NCI-H460 (cell line): Measurements from ENCODE around the gene CD164L2. TPM values are rescaled to one million over a fixed set of nuclear protein-coding genes. Genes with fewer than 3 reads are reported as not detected.
A peak's percentile ranks its signal among the peaks of the same experiment; 100 is the strongest.
"Not testable (repeated sequence)": the region's sequence is repeated elsewhere in the genome, so short reads cannot be mapped to it uniquely, and the experiment has no call there.

ENCODE experiments used
- DNase-seq: peaks from one replicate; pipeline ENCODE4 v3.0.0-alpha.2; 2016; ENCODE audit warnings: low read depth; ENCODE audit errors: extremely low read depth
- polyA plus RNA-seq: library from polyadenylated mRNA; depleted of rRNA; stranded (reverse); fragments of >200 nt; gene quantifications from 2 replicates; pipeline ENCODE4 v1.2.3, GENCODE V29; 2014; cell fraction: nucleus; rRNA removed
- total RNA-seq: library from RNA; depleted of rRNA; stranded (reverse); fragments of >200 nt; shearing (Covaris generic); gene quantifications from 2 replicates; pipeline ENCODE4 v1.2.3, GENCODE V29; 2014; rRNA removed

CD164L2 gene
- not detected in 2 replicates for total RNA-seq
- not detected in 2 replicates for polyA plus RNA-seq

DNA sequence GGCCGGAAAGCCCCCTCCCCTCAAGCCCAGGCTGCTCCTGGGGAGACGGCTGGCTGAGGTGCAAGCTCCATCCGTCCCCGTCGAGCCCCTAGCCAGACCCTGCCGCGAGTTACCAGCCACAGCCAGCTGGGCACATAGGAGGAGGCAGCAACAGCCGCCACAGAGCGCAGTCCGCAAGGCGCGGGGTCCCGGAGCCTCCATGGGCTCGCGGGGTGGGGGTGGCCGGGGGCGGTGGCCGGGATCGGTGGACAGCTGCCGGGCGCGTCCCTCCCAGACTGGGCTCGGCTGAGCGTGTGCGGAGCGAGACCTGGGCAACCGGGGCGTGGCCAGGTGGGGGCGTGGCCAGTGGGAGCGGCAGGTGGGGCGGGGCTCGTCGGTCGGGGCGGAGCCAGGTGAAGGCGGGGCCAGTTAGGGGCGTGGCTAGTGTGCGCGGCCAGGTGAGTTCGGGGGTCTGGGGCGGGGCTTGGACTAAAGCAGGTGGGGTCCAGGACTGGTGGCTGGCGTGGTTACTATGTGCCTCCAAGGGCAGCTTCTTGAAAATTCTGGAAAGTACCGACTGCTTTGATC, at the start of gene CD164L2:
TSS of gene CD164L2 (minus strand) at position 295 of the 567 bp plus-strand sequence. CDS start at position 201, 94 bp downstream.
- DNase-seq, result no peak

DNA sequence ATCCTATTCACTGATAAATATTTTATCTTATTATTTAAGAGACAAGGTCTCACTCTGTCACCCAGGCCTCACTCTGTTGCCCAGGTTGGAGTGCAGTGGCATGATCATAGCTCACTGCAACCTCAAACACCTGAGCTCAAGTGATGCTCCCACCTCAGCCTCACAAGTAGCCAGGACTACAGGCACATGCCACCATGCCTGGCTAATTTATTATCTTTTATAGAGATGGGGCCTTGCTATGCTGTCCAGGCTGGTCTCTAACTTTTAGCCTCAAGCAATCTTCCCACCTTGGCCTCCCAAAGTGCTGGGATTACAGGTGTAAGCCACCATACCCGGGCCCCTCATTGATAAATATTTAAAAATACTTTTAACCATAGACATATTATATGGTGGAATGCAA, 49.6 kb upstream of the CD164L2 start:
- DNase-seq, result not testable (repeated sequence)

DNA sequence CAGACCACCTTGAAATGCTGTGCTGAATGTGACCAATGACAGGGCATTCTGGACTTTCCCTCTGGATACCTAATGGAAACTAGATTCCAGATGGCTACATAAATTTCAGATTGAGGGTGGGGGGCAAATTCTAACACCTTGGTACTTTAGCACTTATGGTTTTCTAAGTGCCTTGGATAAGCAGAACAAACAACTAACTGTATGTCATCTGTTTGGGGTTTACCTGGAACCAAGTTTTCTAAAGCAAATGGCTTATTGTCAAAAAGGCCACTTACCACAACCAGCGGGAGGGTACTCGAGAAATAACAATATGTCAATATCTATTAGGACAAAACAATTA, 48.4 kb upstream of the CD164L2 start:
- no peak for DNase-seq

DNA sequence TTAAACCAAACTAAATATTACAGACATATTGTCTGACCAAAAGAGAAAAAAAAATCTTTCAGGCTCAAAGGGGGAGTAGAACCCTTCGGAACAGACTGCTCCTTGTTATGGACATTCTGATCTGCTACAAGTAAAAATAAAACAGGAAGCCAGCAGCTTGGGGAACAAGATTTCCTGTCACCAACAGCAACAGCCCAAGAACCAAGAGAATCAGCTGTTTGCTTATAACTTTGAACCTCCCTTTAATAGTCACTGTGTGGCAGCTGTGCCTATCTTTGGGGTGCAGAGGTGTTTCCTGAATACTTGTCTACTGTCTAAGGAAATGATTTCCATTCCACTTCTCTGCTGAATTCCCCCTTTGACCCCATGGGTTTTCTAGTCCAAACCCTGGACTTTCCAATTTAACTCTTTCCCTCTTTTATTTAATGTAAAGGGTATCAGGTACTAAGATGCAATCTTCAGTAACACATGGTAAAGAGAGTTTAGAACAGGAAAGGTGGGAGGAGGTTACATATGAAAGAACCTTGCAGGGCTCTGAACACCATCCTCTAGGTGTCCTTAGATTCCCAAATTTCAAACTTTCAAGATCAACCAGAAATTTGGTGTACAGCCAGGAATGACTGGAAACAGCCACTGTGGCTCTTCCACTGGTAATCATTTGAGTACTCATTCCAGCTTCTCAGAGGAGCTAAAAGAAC, 47.9 kb upstream of the CD164L2 start:
- no peak for DNase-seq

DNA sequence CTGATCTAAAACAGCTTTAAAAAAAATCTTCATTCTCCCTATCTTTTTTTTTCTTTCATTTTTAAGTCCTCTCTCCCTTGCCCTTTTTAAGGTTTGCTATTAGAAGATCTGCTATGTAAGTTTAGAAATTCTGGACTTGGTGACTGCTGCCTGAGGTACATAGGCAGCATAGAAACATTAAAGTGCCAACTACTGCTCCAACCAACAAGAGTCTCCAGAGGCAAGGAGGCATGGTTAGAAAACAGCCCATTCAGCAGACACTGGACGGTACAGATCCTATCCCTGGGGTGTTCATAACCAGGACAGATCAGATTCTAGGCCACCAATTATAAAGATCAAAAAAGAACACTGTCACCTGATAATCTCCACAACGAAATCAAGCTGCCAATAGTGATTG, 45.9 kb upstream of the CD164L2 start:
- DNase-seq, result no peak

DNA sequence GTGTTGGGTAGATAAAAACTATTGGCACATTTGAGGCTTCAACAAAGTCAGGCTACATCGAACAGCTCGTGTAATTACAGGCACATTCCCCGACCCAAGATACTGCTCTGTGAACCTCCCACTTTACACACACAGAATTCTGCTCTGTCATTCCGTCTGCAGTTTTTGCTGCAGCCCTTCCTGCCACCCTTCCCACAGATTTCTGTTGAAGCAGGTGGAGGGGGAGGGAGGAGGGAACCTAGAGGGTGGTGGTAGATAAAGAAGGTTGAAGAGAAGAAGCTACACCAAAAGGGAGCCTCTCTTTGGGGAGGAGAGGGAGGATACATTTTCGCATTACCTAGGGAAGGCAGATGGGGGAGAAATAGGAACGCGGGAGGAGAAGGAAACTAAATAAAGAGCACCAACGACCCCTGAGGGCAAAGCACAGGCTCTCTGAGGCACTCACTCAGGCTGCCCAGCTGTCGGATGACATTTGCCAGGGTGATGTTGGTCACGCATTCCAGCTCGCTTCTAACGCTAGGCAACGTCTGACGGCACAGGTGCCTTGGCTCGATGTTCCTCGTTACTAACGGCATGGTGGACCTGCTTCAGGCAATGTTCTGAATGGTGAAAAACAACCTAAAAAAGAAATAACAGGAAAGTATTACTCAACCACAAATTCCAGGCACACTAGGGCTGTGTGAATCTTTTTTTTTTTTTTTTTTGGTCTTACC, 45.3 kb upstream of the CD164L2 start:
- no peak for DNase-seq

DNA sequence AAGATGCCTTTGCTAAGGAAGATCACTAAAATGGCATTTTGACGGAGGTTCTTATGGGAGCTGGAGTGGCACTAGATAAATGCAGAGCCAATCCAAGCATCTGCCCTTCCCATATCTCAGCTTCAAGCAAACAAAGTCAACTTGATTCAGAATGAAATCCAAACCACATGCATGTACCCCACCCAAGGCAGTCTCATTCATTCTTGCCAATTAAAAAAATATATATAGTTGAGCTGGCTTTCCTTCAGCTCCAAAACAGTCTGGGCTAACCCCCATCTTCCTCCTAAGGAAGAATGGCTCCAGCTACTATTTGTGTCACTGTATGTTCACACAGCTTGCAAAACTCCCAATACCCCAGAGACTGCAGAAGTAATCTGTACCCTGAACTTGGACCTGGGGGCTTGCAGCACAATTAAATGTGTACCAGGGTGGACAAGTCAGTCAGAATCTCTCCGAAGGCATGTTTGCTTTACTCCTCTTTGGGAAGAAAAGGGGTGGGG, 44.7 kb upstream of the CD164L2 start:
- DNase-seq, result no peak

DNA sequence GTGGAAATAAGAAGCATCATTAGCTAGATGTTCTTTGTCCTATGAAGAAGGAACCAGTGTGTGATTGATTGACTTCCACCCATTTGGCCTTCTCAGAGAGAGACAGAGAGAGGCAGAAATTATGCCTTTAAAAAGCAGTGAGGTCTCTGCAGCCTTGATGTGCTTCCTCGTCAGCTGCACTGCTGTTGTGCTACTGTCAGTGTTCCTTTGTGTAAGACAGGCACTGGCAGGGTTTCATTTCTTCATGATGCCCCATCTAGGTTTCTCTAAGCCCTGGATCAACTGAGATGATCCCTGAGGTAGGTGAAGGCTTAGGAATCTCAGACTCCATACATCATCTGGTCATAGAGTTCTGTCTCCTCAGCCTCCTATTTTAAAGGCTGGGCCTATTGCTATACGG, 44.2 kb upstream of the CD164L2 start:
- no peak for DNase-seq

DNA sequence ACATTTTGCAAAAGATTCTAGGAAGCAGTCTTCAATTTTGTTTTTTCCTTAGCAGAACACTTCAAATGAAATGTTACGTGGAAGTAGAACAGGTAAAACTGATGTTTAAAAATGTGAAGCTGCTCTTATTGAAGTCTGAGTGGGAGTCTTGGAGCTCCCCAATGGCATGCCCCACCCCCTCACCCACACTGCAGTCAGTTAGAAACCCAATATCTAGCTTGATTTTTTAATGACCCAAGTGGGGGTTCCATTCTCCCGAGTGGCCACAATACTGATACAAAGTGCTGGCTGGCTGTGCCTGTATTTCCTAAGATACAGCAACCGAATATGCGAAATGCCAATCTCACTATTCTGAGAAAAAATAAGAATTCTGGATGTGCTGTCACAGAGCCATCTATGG, 40.6 kb upstream of the CD164L2 start:
- DNase-seq, result no peak

DNA sequence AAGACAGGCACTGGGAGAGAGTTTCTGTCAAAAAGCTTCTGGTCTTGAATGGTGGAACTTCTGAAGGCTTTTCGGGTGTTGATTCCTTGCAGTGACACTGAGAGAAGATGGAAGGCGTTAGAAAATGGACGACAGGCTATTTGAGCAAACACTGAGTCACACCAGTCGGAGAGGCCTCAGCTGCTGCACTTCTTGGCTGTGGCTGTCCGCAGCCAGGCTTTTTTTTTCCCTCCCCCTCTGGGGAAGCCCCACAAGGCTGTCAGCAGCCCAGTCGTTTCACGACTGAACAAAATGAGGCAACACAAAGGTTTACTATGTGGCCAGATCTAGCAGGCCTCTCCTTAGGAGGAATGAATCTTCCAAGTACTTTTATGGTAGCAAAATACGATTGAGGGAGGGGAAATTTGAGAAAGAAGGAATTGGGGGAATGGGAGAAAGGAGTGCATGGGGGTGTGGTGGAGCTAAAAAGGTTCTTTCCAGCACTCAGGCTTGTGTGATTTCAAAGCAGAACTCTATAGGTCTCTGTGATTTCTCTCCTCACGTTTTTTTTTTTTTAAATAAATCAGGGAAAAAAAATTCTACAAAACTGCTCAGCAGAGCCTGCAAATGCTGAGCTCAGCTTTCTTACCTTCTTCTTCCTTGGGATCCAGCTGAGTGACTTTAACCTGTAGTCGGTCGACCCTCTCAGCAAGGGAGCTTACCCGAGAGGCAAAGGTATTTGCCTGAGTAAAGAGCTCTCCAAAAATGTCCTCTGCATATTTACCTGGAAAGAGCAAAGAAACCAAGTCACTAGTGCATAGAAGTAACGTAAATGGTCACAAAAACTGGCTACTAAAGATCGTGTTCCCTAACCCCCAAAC, 35.4 kb upstream of the CD164L2 start:
- DNase-seq, result peak; percentile 8

DNA sequence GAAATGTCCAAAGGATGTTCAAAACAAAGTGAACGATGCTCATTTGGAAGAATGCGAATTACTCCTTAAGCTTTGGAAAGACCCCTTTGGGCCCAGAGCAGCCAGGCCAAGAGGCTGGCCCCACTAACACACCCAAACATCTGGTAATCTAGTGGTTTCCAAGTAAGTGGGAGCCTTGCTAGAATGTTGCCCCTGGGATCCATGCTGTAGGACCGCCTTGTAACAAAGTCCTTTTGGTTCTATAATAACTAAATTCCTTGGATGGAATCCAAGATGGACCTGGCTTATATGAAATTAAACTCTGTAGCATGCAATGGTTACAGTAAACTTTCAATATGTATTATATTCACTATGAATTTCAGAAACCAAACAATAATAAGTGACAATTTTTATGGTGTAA, 34.6 kb upstream of the CD164L2 start:
- no peak for DNase-seq

DNA sequence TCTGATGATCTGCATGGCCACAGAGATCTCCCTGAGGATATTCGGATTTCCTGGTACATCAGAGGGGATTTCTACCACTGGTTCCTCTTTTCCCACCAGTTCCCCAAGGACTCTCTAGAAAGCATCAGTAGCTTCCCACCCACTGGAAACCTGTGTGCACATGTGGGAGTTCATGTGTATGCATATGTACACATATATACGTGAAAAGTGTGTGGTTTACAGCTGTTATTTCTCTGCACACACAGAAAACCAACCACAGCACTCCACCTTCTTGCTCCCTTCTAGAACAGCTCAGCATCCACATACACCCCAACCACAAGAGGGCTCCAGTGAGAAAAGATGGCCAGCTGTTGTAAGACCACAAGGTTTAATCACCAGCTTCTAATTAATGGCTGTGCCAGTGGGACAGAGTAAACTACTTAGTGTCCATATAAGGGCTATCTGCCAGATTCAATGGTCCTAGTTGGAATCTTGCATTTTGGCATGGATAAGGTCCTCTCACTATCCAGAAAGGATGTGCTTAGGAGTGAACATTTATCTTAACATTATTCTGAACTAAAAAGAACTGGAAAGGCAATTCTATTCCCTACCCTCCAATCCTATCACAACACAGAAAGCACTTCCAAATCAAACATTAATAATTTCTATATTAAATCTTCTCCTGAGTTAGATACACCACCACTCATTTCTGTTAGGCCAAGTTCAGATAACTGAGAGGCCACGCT, 33.4 kb upstream of the CD164L2 start:
- peak; percentile 34 for DNase-seq

DNA sequence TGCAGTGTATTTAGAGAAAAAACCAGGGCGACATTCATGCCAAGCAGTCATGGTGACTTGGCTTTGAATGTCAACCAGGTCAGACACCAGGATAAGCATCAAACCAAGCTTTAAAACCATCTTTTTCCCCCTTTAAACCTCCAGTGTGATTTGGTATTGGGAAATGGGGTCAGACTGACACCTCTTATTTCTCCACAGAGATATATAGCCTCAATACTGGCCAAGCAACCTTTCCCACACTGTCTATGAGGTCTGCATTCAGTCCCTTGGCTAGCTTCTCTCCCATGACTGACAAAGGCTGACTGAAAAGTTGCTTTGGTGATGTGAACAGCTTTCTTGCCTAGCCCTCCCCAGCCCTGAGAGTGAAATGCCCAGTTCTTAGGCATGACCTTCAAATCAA, 31.0 kb upstream of the CD164L2 start:
- no peak for DNase-seq

DNA sequence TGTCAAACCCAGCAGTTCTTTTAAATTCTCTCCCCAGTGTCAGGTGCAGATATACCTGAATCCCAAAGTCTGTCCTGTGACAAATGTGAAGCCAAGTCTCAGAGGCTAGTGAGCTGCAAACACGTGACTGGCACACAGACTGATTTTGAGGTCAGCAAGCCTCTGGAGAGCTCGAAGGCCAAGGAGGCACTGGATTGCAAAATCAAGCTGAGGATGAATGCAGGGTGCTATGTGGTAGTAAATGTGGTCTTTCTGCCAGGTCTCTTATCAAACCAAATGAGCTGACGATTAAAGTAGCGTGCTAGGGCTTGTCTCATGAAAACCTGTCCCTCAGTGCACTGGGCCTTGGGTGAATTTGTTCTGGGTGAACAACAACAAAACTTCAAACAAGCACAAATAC, 29.9 kb upstream of the CD164L2 start:
- no peak for DNase-seq

DNA sequence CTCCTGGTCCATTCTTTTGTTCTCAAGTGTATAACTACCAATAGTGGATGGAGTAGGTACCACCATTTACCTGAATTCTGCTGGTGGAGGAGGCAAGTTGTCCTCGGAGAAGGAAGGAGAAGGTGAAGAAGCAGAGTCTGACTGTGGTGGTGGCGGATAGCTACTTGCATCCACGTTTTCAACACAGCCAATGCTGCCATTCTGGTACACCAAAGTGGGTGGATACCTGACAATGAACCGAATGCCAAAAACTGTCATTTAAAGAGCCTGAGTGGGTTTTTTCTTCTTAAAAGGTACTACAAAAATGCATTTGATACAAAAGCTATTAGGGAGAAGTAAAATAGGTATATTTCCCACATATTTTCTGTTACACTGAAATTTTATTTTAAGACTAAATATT, 29.4 kb upstream of the CD164L2 start:
- no peak for DNase-seq

DNA sequence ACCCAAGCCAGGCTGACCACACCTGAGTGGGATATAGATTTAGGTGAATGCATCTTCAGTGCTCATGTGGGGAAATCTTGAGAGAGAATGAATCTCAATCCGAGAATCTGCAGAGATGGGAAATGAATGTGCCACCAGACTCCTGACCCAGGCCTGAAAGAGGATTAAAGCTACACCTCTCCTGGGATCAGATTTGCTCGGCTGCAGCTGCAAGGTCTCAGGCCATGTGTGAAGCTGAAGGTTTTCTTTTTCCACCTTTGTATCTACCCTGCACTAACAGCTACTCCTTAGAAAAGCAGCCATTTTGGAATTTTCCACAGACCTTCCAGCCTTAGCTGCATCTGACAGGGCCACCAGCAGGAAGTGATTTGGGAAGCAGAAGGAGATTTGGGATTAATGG, 27.6 kb upstream of the CD164L2 start:
- no peak for DNase-seq

DNA sequence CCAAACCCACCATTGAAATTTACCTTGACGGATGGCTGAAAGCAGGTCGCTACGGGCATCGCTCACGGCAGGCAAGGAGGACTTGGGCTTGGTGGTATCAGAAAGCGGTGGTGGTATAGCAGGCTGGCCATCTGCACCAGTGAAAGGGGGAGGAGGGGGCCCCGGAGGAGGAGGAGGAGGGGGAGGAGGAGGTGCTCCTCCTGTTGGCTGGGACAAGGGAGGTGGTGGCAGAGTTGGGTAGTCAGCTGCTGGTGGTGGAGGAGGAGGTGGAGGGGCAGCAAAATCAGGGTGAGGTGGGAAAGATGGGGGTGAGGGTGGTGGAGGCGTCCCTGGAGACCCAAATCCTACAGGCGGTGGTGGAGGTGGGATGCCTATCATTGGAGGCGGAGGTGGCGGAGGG, 26.5 kb upstream of the CD164L2 start:
- DNase-seq, result no peak

DNA sequence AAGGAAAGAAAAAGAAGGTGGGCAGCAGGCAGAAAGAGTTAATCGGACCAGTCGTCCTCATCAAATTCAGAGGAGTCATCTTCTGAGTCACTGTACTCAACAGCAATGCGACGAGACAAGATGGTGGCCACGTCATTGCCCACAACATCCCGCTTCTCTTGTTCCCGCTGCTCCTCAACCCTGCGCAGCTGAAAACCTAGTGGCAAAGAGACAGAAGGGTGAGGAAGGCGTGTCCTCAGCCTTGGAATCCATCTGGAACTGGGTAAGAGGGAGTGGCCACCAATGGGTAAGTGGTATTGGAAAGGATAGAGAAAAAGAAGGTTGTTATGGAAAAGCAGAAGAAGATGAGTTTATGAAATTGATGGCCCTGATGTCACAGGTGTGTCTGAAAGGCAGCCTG, 25.0 kb upstream of the CD164L2 start:
- DNase-seq, result no peak

DNA sequence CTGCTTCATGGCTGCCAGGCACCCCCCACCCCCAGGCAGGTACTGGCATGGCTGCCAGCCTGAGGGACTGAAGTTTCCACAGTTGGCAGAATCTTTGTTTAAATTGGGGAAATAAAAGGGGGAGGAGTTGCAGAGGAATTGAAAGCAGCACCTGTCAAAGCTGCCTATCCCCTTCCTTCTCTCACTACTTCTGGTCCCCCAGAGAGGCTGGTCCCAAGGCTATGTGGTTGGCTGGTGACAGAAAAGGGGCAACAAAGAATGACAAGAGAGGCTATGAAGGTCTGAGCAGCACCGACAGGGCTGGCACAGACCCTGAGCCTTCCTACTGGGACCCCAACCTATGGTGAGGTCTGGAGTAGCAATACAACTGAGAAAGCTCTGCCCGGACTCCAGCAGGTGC, 23.7 kb upstream of the CD164L2 start:
- not testable (repeated sequence) for DNase-seq

DNA sequence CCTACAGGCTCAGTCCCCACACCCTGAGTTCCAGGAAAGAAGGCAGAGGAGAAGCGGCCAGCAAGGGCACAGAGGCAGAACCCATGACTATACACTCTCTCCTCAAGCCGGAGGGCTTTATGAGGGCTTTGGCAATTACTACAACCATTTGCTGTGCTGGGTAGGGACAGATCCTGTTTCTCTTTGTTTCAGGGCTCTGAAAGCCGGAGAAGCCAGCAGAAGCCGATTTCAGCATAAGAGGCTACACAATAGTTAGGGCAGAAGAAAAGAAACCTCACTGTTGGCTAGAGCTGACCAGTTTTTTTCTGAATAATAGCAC, 23.2 kb upstream of the CD164L2 start:
- no peak for DNase-seq
